Measurements from ENCODE around the gene CCDC60. TPM values are rescaled to one million over a fixed set of nuclear protein-coding genes. Genes with fewer than 3 reads are reported as not detected.

Gene CCDC60
- total RNA-seq, 4 donors from 2014 or later = 0.64 to 10.6 (median 2.1) TPM

GRCh38 chr12:119406308-119406707 lies 71.8 kb downstream of the CCDC60 start:
- no peaks in the 10 kb centered on the region for H3K4me1 ChIP-seq
- intact Hi-C loops (cut with DNase I) = no loop called here

DNA sequence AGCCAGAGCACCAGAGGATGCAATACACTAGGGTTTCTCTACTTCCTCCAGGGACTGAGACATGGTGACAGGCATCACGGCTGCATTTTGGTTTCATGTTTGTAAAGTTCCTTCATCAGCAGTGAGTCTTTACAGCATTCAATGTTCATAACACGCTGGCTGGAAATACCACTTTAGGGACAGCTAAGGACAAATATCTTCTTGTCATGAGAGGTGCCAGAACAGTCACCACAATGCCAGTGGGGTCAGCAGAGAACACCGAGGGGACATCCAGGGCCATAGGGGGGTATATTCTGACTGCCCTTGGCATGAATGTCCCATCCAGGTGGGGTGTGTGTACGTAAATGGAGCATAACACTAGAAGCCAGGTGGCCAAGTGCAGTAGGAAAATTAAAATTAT lies 72.3 kb downstream of the CCDC60 start:
- H3K27ac ChIP-seq = no peak overlapping the region
- no peaks in the 10 kb centered on the region for H3K27me3 ChIP-seq
- intact Hi-C loops (cut with DNase I) = no loop called here
- H3K4me1 ChIP-seq = no peaks in the 10 kb centered on the region
- H3K4me3 ChIP-seq = no peak overlapping the region
- 75 to 86% methylated on average over 4 of the region's 4 CpGs for WGBS, 2 donors
- no peak for DNase-seq
- H3K9me3 ChIP-seq = no peaks in the 10 kb centered on the region
- H3K36me3 ChIP-seq = no peaks in the 10 kb centered on the region
- TF ChIP-seq POLR2A (IDR thresholded peaks at IDR 0.05) = no peak
- TF ChIP-seq, protein P1, sequence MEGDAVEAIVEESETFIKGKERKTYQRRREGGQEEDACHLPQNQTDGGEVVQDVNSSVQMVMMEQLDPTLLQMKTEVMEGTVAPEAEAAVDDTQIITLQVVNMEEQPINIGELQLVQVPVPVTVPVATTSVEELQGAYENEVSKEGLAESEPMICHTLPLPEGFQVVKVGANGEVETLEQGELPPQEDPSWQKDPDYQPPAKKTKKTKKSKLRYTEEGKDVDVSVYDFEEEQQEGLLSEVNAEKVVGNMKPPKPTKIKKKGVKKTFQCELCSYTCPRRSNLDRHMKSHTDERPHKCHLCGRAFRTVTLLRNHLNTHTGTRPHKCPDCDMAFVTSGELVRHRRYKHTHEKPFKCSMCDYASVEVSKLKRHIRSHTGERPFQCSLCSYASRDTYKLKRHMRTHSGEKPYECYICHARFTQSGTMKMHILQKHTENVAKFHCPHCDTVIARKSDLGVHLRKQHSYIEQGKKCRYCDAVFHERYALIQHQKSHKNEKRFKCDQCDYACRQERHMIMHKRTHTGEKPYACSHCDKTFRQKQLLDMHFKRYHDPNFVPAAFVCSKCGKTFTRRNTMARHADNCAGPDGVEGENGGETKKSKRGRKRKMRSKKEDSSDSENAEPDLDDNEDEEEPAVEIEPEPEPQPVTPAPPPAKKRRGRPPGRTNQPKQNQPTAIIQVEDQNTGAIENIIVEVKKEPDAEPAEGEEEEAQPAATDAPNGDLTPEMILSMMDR (IDR thresholded peaks at IDR 0.05) = no peak

More at GRCh38 chr12:119406308-119406707, 71.8 kb downstream of the CCDC60 start:
- H3K36me3 ChIP-seq = no peaks in the 10 kb centered on the region
- no peak for DNase-seq
- H3K4me3 ChIP-seq = no peak overlapping the region
- no peaks in the 10 kb centered on the region for H3K9me3 ChIP-seq
- 50 to 56% methylated on average over 2 of the region's 2 CpGs for WGBS, 2 donors
- no peaks in the 10 kb centered on the region for H3K27me3 ChIP-seq
- no peak overlapping the region for H3K27ac ChIP-seq
- TF ChIP-seq, protein P1 (IDR thresholded peaks at IDR 0.05) = no peak
- TF ChIP-seq POLR2A (IDR thresholded peaks at IDR 0.05) = no peak

GRCh38 chr12:119409043-119409442 lies 74.5 kb downstream of the CCDC60 start:
- Histone ChIP-seq H3K27ac (no peak overlapping the region), H3K4me3 (no peak overlapping the region), H3K27me3 (peaks cover 0 to 5% (median 0%) of the 10 kb centered on the region in 4 donors), H3K36me3 (no peaks in the 10 kb centered on the region), H3K9me3 (no peaks in the 10 kb centered on the region), H3K4me1 (peaks cover 0 to 8% (median 0%) of the 10 kb centered on the region in 3 donors)
- intact Hi-C loops (cut with DNase I) = no loop called here
- no peak for DNase-seq
- TF ChIP-seq POLR2A (IDR thresholded peaks at IDR 0.05) = no peak
- TF ChIP-seq, protein P1 (IDR thresholded peaks at IDR 0.05) = no peak
- WGBS, 2 donors = 65 to 80% methylated on average over 4 of the region's 4 CpGs

GRCh38 chr12:119410396-119410795 lies 75.9 kb downstream of the CCDC60 start:
- Histone ChIP-seq H3K27ac (no peak overlapping the region), H3K27me3 (peaks cover 0 to 7% (median 0%) of the 10 kb centered on the region in 4 donors), H3K4me3 (no peak overlapping the region), H3K36me3 (no peaks in the 10 kb centered on the region), H3K9me3 (no peaks in the 10 kb centered on the region), H3K4me1 (peaks cover 0 to 8% (median 0%) of the 10 kb centered on the region in 3 donors)
- intact Hi-C loops (cut with DNase I) = loop anchor here (5.0 kb wide), 1 partner anchor 293 kb away; no protein-coding TSS in a partner anchor
- 65 to 72% methylated on average over 5 of the region's 5 CpGs for WGBS, 2 donors
- DNase-seq = no peak
- TF ChIP-seq, protein P1 (IDR thresholded peaks at IDR 0.05) = no peak
- no peak for TF ChIP-seq POLR2A (IDR thresholded peaks at IDR 0.05)

DNA sequence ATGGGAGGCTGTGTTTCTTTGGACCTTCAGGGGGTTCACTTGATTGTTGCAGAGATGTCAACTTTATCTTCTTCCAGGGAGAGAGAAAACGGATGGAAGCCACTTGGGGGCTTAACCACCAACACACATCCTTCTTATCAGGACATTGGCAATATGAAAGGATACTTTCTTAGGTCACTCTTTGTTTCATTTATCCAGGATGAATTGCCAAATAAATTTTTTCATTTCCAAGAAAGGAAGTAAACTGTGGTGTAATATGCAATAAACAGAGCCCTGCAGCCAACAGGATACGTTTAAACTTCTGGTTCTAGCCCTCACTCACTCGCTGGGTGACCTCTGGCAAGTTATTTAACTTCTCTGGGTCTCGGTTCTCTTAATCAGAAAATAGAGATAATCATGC lies 77.8 kb downstream of the CCDC60 start:
- peak overlapping the region in 1 of 4 donors; percentile 6 for H3K27ac ChIP-seq
- H3K27me3 ChIP-seq = peaks cover 0 to 7% (median 0%) of the 10 kb centered on the region in 4 donors
- H3K36me3 ChIP-seq = no peaks in the 10 kb centered on the region
- DNase-seq = no peak
- no peaks in the 10 kb centered on the region for H3K9me3 ChIP-seq
- no peak overlapping the region for H3K4me3 ChIP-seq
- 40 to 42% methylated on average over 4 of the region's 4 CpGs for WGBS, 2 donors
- TF ChIP-seq, protein P1 (IDR thresholded peaks at IDR 0.05) = no peak
- TF ChIP-seq POLR2A (IDR thresholded peaks at IDR 0.05) = no peak
- H3K4me1 ChIP-seq = peaks cover 0 to 8% (median 0%) of the 10 kb centered on the region in 3 donors
- intact Hi-C loops (cut with DNase I) = loop anchor here (5.0 kb wide), 1 partner anchor 295 kb away; no protein-coding TSS in a partner anchor
